H1 (cell line): ENCODE data around the gene SOX10. TPM values are rescaled to one million over a fixed set of nuclear protein-coding genes. Genes with fewer than 3 reads are reported as not detected.

Source experiments
- CTCF ChIA-PET: fragments of 300-600 bp; sonication (Branson Sonifier 250); formaldehyde crosslinking; loops from one replicate; lab custom pipeline; 2021; ENCODE audit not compliant: partially characterized antibody; lab: Charles Lee
- POLR2A ChIA-PET: fragments of 300-600 bp; sonication (Branson Sonifier 250); formaldehyde crosslinking; loops from one replicate; lab custom pipeline; 2021; ENCODE audit warnings: inconsistent platforms; ENCODE audit not compliant: partially characterized antibody; lab: Charles Lee
- DNase-seq, 2 experiments: peaks; one replicate each; pipeline versions ENCODE4 v3.0.0 to v3.0.0-alpha.2; 2010 to 2022; ENCODE audit warnings: low spot score in 2 of 2, low read depth in 1 of 2, mixed read lengths in 1 of 2
- FAIRE-seq: peaks from 2 replicates; lab custom pipeline; 2011; peaks lifted over from hg19 to GRCh38; lab: Jason Lieb, UNC
- H2AFZ ChIP-seq: 2 replicates; pipeline ENCODE4 v1.8.1; 2012; ENCODE audit warnings: low read length, inconsistent platforms
- H2AK5ac ChIP-seq: 2 replicates; pipeline ENCODE4 v1.6.1; 2013; ENCODE audit warnings: low read depth, low read length
- H2BK120ac ChIP-seq: replicated peaks from 2 replicates; pipeline ENCODE3; 2013; ENCODE audit warnings: low read depth, low read length, inconsistent platforms
- H2BK12ac ChIP-seq: 2 replicates; pipeline ENCODE4 v1.6.1; 2013; ENCODE audit warnings: low read depth, low read length
- H2BK15ac ChIP-seq: 2 replicates; pipeline ENCODE4 v1.6.1; 2013; ENCODE audit warnings: low read length
- H2BK20ac ChIP-seq: 2 replicates; pipeline ENCODE4 v1.6.1; 2013; ENCODE audit warnings: low read length
- H2BK5ac ChIP-seq: 2 replicates; pipeline ENCODE4 v1.6.1; 2013; ENCODE audit warnings: low read depth, low read length
- H3K14ac ChIP-seq: 2 replicates; pipeline ENCODE4 v1.6.1; 2013; ENCODE audit warnings: inconsistent platforms; ENCODE audit not compliant: insufficient read length
- H3K18ac ChIP-seq: 2 replicates; pipeline ENCODE4 v1.6.1; 2013; ENCODE audit warnings: low read length; ENCODE audit errors: extremely low read depth
- H3K23ac ChIP-seq: 2 replicates; pipeline ENCODE4 v1.6.1; 2013; ENCODE audit warnings: inconsistent platforms; ENCODE audit not compliant: insufficient read length
- H3K23me2 ChIP-seq: 2 replicates; pipeline ENCODE4 v1.6.1; 2013; ENCODE audit warnings: low read depth, low read length
- H3K27ac ChIP-seq: 2 replicates; pipeline ENCODE4 v1.6.1; 2011; ENCODE audit warnings: low read depth, low read length, inconsistent platforms
- H3K27me3 ChIP-seq, 4 experiments: replicated peaks in 1 of 4; 1 replicate in 1 of 4; 2 replicates in 3 of 4; pipeline versions ENCODE4 v1.6.1 to v1.8.1; 2011 to 2013; ENCODE audit warnings: low read length in 3 of 4, mild to moderate bottlenecking in 3 of 4, inconsistent platforms in 2 of 4, mixed read lengths in 2 of 4, moderate library complexity in 1 of 4; ENCODE audit not compliant: control insufficient read depth in 3 of 4, insufficient read depth in 3 of 4; ENCODE audit errors: extremely low read depth in 1 of 4
- H3K36me3 ChIP-seq, 4 experiments: 2 replicates each; pipeline versions ENCODE4 v1.6.1 to v1.8.1; 2011 to 2013; ENCODE audit warnings: mild to moderate bottlenecking in 4 of 4, low read length in 3 of 4, moderate library complexity in 2 of 4, control low read depth in 1 of 4, inconsistent platforms in 1 of 4; ENCODE audit not compliant: insufficient read depth in 4 of 4, control insufficient read depth in 2 of 4
- H3K4ac ChIP-seq: replicated peaks from 2 replicates; pipeline ENCODE3; 2013; ENCODE audit warnings: low read length, low read depth, mixed read lengths, inconsistent platforms; ENCODE audit not compliant: insufficient read length
- H3K4me1 ChIP-seq, 4 experiments: replicated peaks in 1 of 4; 1 replicate in 1 of 4; 2 replicates in 3 of 4; pipeline versions ENCODE4 v1.6.1 to v1.8.1; 2011 to 2013; ENCODE audit warnings: low read length in 3 of 4, inconsistent platforms in 2 of 4, mixed read lengths in 1 of 4; ENCODE audit not compliant: insufficient read depth in 4 of 4, control insufficient read depth in 3 of 4
- H3K4me2 ChIP-seq, 2 experiments: 2 replicates each; pipeline versions ENCODE4 v1.6.1 to v1.8.1; 2011 to 2013; ENCODE audit warnings: low read depth in 2 of 2, low read length in 2 of 2, control low read depth in 1 of 2, inconsistent platforms in 1 of 2, mild to moderate bottlenecking in 1 of 2; ENCODE audit not compliant: insufficient read depth in 1 of 2
- H3K4me3 ChIP-seq, 4 experiments: fragments of 200-600, 300-600 bp in 1 of 4; sonication (generic), shearing (Covaris generic), sonication (Bioruptor Twin) in 1 of 4; 2 replicates each; pipeline versions ENCODE4 v1.5.1 to v1.8.1; 2011 to 2016; ENCODE audit warnings: low read length in 4 of 4, low read depth in 3 of 4, control low read depth in 2 of 4, inconsistent platforms in 2 of 4, mild to moderate bottlenecking in 2 of 4, mixed read lengths in 1 of 4, moderate library complexity in 1 of 4; ENCODE audit not compliant: insufficient read depth in 2 of 4; ENCODE audit errors: extremely low read depth in 1 of 4
- H3K56ac ChIP-seq: replicated peaks from 2 replicates; pipeline ENCODE3; 2013; ENCODE audit warnings: low read depth, mild to moderate bottlenecking, mixed read lengths, low read length, inconsistent platforms; ENCODE audit not compliant: insufficient read length
- H3K79me1 ChIP-seq: 2 replicates; pipeline ENCODE4 v1.6.1; 2013; ENCODE audit warnings: low read depth, low read length, control low read depth
- H3K79me2 ChIP-seq, 2 experiments: 2 replicates each; pipeline versions ENCODE4 v1.6.1 to v1.8.1; 2012 to 2013; ENCODE audit warnings: low read length in 2 of 2, mild to moderate bottlenecking in 2 of 2, inconsistent platforms in 1 of 2; ENCODE audit not compliant: insufficient read depth in 2 of 2, control insufficient read depth in 1 of 2
- H3K9ac ChIP-seq, 4 experiments: replicated peaks in 1 of 4; 1 replicate in 1 of 4; 2 replicates in 3 of 4; pipeline versions ENCODE4 v1.6.1 to v1.8.1; 2011 to 2013; ENCODE audit warnings: low read depth in 3 of 4, low read length in 3 of 4, control low read depth in 2 of 4, mild to moderate bottlenecking in 2 of 4, moderate library complexity in 2 of 4, inconsistent platforms in 1 of 4; ENCODE audit errors: extremely low read depth in 1 of 4
- H3K9me3 ChIP-seq, 2 experiments: 2 replicates each; pipeline versions ENCODE4 v1.6.1 to v1.8.1; 2012 to 2013; ENCODE audit warnings: mild to moderate bottlenecking in 2 of 2, moderate library complexity in 2 of 2, control low read depth in 1 of 2, inconsistent platforms in 1 of 2, low read depth in 1 of 2, low read length in 1 of 2, mixed read lengths in 1 of 2; ENCODE audit not compliant: insufficient read depth in 2 of 2
- H4K20me1 ChIP-seq, 2 experiments: replicated peaks in 1 of 2; 2 replicates each; pipeline versions ENCODE3 to v1.8.1; 2011 to 2013; ENCODE audit warnings: inconsistent platforms in 2 of 2, low read length in 2 of 2, mild to moderate bottlenecking in 1 of 2; ENCODE audit not compliant: insufficient read depth in 2 of 2, control insufficient read depth in 1 of 2
- H4K5ac ChIP-seq: 2 replicates; pipeline ENCODE4 v1.6.1; 2013; ENCODE audit warnings: low read length, low read depth, mixed read lengths, inconsistent platforms; ENCODE audit not compliant: insufficient read length
- H4K8ac ChIP-seq: 2 replicates; pipeline ENCODE4 v1.8.0; 2013; ENCODE audit warnings: mild to moderate bottlenecking, moderate library complexity, low read length, inconsistent platforms; ENCODE audit not compliant: insufficient read depth; ENCODE audit errors: extremely low read depth
- H4K91ac ChIP-seq: replicated peaks from 2 replicates; pipeline ENCODE3; 2013; ENCODE audit warnings: low read length, mixed read lengths, inconsistent platforms; ENCODE audit not compliant: insufficient read length
- CREB1 ChIP-seq: IDR thresholded peaks from 2 replicates; pipeline ENCODE4 v1.6.1; 2012; ENCODE audit warnings: inconsistent platforms
- EZH2 ChIP-seq: fragments of 200-600 bp; sonication (generic); IDR thresholded peaks from 2 replicates; pipeline ENCODE4 v1.7.1; 2012; ENCODE audit warnings: low read depth, mild to moderate bottlenecking, moderate library complexity, low read length, inconsistent platforms; ENCODE audit not compliant: severe bottlenecking
- SIRT6 ChIP-seq: IDR thresholded peaks from one replicate; pipeline ENCODE4 v1.7.1; 2012; ENCODE audit warnings: low read length, inconsistent platforms
- SRF ChIP-seq: IDR thresholded peaks from 2 replicates; pipeline ENCODE4 v1.6.1; 2011; ENCODE audit warnings: mild to moderate bottlenecking, low read depth, low read length, moderate library complexity
- WGBS, 2 experiments: shearing (Covaris generic) in 1 of 2; methylation state at CpG; one replicate each; pipeline versions ENCODE4 v1.1.6 to v1.1.7; 2013 to 2015; ENCODE audit warnings: low lambda C conversion rate in 2 of 2, mixed read lengths in 2 of 2, inconsistent platforms in 1 of 2, low coverage in 1 of 2, missing lambda C conversion rate in 1 of 2; ENCODE audit not compliant: insufficient replicate concordance in 2 of 2, insufficient coverage in 1 of 2, insufficient read length in 1 of 2; ENCODE audit errors: extremely low coverage in 1 of 2, missing lambda C conversion rate in 1 of 2; 5-methylcytosine and 5-hydroxymethylcytosine counted together
- polyA plus RNA-seq, 7 experiments: library from polyadenylated mRNA; depleted of rRNA in 3 of 7; stranded (reverse) in 5 of 7; unstranded in 2 of 7; fragments of >200 nt in 5 of 7; fragments of 200-250 nt in 2 of 7; gene quantifications; 1 replicate in 5 of 7; 2 replicates in 1 of 7; 4 replicates in 1 of 7; pipeline versions ENCODE4 v1.2.1 to v1.2.3, GENCODE V29; 2011 to 2013; ENCODE audit warnings: missing spikeins in 2 of 7, mixed read lengths in 2 of 7
- total RNA-seq: library from RNA; stranded (reverse); fragmentation: NEBNext Ultra II Directional; extraction: Animal tissue kit (Norgen Biotek cat#: 25700); gene quantifications from 2 replicates; pipeline ENCODE4 v1.2.1, GENCODE V29; 2021
- TF ChIP-seq, protein P1 (sequence below): IDR thresholded peaks from 2 replicates; pipeline ENCODE4 v1.6.1; 2012; ENCODE audit warnings: inconsistent platforms

SOX10 gene
- total and polyA plus RNA-seq, 2 of the 8 experiments (the other 6 are each of a cell fraction or from before 2014, with no cell fraction given), result 2.7 TPM

DNA sequence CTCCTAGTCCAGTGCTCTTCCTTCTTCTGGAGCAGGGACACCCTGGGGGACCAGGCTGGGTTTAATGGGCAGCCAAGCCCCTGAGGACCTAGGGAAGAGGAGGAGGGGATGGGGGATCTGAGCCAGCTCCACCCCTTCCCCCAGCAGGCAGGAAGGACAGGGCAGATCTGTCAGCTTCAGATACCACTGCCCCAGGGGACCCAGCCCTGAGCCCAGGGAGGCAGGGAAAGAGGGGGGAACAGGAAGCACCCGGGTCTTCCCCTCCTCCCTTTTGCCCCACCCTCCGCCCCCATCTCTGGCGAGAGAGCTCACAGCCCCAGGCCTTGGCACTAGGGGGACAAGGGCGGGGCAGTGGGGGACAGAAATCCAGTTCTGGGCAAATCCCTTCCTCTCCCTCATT lies 11.7 kb upstream of the SOX10 start:
- no peak overlapping the region; the same call in 1 of the 2 replicates for H2BK12ac ChIP-seq
- H2BK120ac ChIP-seq, result no peak overlapping the region
- no peak overlapping the region for H3K4me3 ChIP-seq
- H4K8ac ChIP-seq, result no peak overlapping the region
- no peak overlapping the region for H2BK5ac ChIP-seq
- H3K79me1 ChIP-seq, result no peaks in the 10 kb centered on the region
- H3K27me3 ChIP-seq, result no peaks in the 10 kb centered on the region; a peak in 1 of 7 replicates
- H3K4me1 ChIP-seq, result peaks cover 0 to 23% (median 8%) of the 10 kb centered on the region in 4 experiments; a peak in 5 of 7 replicates
- no peak overlapping the region for H3K56ac ChIP-seq
- H3K27ac ChIP-seq, result no peak overlapping the region
- no peaks in the 10 kb centered on the region for H4K20me1 ChIP-seq
- no peak overlapping the region for H4K91ac ChIP-seq
- no peaks in the 10 kb centered on the region for H3K79me2 ChIP-seq
- no peaks in the 10 kb centered on the region for H3K9me3 ChIP-seq
- ChIA-PET CTCF (interaction anchor here (1.2 to 4.3 kb wide), 3 partner anchors 12 to 109 kb away, joined by 3 to 20 read pairs (median 3); partner anchors contain the start of gene SOX10), POLR2A (interaction anchor here (2.7 kb wide), 1 partner anchor 11 kb away, joined by 8 read pairs; the partner anchor contains the start of gene SOX10)
- H2BK20ac ChIP-seq, result no peak overlapping the region
- whole genome bisulfite sequencing, 2 experiments, result no CpG with 5 or more reads among the region's 4 CpGs
- H3K9ac ChIP-seq, result no peak overlapping the region
- H3K4ac ChIP-seq, result no peak overlapping the region
- TF ChIP-seq, protein P1, sequence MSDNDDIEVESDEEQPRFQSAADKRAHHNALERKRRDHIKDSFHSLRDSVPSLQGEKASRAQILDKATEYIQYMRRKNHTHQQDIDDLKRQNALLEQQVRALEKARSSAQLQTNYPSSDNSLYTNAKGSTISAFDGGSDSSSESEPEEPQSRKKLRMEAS, result no peak
- TF ChIP-seq EZH2 (no peak), SIRT6 (no peak), SRF (no peak), CREB1 (no peak)
- no peak overlapping the region for H3K4me2 ChIP-seq
- no peak overlapping the region for H2AFZ ChIP-seq
- no peak overlapping the region for H2AK5ac ChIP-seq
- H2BK15ac ChIP-seq, result peak overlapping the region; percentile 81; the same call in 1 of the 2 replicates
- H3K14ac ChIP-seq, result no peak overlapping the region
- H3K18ac ChIP-seq, result no peak overlapping the region
- H3K23ac ChIP-seq, result no peak overlapping the region
- no peak for FAIRE-seq
- no peak overlapping the region for H4K5ac ChIP-seq
- no peaks in the 10 kb centered on the region for H3K36me3 ChIP-seq
- H3K23me2 ChIP-seq, result no peaks in the 10 kb centered on the region
- DNase-seq, result no peak
